SK-N-MC (cell line): ENCODE measurements around the gene NOP14.
"Not testable (repeated sequence)": the region's sequence is repeated elsewhere in the genome, so short reads cannot be mapped to it uniquely, and the experiment has no call there.

Source experiments
- EZH2 ChIP-seq: fragments of 200-600 bp; sonication (generic); IDR thresholded peaks from one replicate; pipeline ENCODE4 v1.6.1; 2017; ENCODE audit warnings: antibody characterized with exemption
- FOXP2 ChIP-seq: optimal IDR thresholded peaks from 2 replicates; pipeline ENCODE3; 2011; ENCODE audit warnings: mild to moderate bottlenecking, moderate library complexity; ENCODE audit not compliant: insufficient read depth; ENCODE audit errors: extremely low read length, control extremely low read depth
- POLR2AphosphoS5 ChIP-seq: IDR thresholded peaks from 2 replicates; pipeline ENCODE4 v1.6.1; 2012; ENCODE audit warnings: mild to moderate bottlenecking, low read depth, low read length, borderline replicate concordance

GRCh38 chr4:2983715-2984114 is 20.5 kb upstream of the NOP14 start:
- TF ChIP-seq EZH2, POLR2AphosphoS5, FOXP2: not testable (repeated sequence)
